Ramos (cell line): ENCODE measurements around the gene ARHGAP31.

Experiments used
- in situ Hi-C: fragments of 300-500 bp; cut with MboI; formaldehyde crosslinking; loops from one replicate; pipeline ENCODE4 v1.14.3; 2022; ENCODE audit warnings: low sequenced_read_pairs; ENCODE audit not compliant: unreplicated experiment

The ARHGAP31 gene

GRCh38 chr3:119375106-119375505 lies 80.9 kb downstream of the ARHGAP31 start:
- in situ Hi-C loops: no loop called here

GRCh38 chr3:119375510-119375909 lies 81.3 kb downstream of the ARHGAP31 start:
- in situ Hi-C loops: no loop called here

GRCh38 chr3:119376758-119377157 lies 82.6 kb downstream of the ARHGAP31 start:
- in situ Hi-C loops: no loop called here

- in situ Hi-C loops: no loop called here
Observed at GRCh38 chr3:119378259-119378803, 84.1 kb downstream of the ARHGAP31 start.

- in situ Hi-C loops: no loop called here
Observed at GRCh38 chr3:119380697-119381096, 86.5 kb downstream of the ARHGAP31 start.

- in situ Hi-C loops: no loop called here
Observed at GRCh38 chr3:119382134-119382533, 88.0 kb downstream of the ARHGAP31 start.

DNA sequence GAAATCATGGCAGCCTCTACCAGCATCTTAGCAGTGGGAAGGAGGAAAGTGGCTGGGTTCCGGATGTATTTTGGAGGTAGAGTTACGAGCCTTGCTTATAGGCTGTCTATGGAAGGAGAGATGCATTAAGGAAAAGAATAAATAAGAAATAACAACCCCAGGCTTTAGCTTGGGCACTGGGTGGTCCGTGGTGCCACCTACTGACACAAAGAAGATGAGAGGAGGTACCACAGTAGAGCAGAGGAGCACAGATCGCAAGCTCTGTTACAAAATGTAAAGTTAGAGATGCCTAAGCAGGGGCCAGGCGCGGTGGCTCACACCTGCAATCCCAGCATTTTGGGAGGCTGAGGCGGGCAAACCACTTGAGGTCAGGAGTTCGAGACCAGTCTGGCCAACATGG lies 94.4 kb downstream of the ARHGAP31 start:
- in situ Hi-C loops: no loop called here

DNA sequence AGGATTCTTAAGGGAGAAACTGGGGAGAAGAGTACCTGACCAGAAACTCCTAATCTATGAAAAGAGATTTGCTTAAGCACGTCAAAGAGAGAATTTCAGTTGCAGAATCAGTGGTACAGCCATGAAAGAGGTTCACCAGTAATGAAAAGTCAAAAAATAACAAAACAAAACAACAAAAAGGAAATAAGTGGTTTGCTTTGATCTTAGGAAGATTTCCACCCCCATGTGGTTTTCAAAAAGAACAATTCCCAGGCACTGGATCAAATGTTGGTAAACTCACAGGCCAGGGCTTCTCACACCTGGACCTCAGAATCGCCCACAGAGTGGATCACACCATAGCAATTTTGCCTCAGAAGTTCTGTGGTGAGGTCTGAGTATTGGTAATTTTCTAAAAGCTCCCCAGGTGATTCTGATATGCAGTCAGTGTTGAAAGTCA lies 101.8 kb downstream of the ARHGAP31 start:
- in situ Hi-C loops: no loop called here

DNA sequence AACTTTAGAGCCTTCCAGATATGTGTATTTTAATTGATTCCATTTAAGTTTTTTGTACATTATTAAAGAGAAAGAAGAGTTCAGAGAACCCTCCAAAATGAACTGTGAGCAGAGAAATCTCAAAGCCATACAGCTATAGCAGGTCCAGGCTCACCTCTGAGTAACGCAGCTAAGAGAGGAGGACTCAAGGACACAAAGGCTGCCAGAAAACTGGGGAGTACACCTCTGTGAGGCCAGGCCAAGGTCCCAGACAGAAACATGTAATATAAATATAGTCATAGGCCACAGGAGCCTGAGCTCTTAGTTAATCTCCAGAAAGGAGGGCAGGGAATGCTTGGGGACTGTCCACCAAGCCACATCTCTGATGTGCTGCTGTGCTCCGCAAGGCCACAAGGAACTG lies 102.7 kb downstream of the ARHGAP31 start:
- in situ Hi-C loops: no loop called here

DNA sequence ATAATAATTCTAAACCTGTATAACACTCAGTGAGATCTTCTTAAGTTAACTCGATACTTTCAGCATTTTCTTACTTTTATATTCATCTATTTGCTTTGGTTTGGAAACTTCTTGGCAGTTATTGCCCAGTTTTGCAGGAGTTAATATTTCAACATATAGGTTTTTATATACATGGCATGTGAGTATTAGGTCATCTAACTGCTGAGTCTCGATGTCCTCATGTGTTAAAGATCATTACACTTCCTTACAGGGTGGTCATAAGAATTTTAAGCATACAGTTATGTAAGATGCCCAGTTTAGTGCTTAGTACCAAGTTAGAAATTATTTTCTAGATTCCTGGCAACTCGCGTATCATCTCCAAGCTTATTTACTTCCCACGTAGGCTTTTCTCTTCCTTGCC lies 106.3 kb downstream of the ARHGAP31 start:
- in situ Hi-C loops: no loop called here

DNA sequence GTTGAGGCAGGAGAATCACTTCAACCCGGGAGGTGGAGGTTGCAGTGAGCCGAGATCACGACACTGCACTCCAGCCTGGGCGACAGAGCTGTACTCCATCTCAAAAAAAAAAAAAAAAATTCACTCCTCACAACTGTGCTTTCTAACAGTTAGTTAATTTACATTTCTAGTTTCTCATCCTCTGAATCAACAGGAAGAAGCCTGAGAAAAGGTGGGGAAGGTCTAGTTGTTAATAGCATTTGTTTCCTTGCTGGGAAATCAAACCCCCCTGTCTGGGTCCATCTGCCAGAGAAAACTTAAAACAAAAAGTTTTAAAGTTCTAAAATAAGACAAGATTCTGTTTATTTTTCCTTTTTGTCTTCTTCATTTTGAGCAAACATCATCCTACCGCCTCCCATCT lies 106.9 kb downstream of the ARHGAP31 start:
- in situ Hi-C loops: no loop called here

- in situ Hi-C loops: no loop called here
Observed at GRCh38 chr3:119401503-119402440, 107.6 kb downstream of the ARHGAP31 start.

DNA sequence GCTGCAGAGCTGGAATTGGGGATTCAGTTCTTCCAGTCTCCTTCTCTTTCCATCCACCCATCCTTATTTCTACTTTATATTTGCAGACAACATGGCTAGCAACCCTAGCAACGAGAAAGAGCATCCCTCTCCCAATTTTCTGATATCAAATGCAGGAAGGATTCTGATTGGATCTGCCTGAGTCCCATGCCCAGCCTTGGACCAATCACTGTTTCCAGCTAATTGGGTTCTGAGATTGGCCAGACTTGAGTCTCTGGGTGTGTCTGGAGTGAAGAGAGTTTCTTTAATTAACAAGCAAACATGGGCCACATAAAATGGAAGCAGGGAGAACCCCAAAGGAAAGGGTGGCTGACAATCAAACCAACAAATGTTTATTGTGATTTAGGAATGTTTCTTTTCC lies 108.6 kb downstream of the ARHGAP31 start:
- in situ Hi-C loops: no loop called here

- in situ Hi-C loops: no loop called here
Observed at GRCh38 chr3:119403201-119403600, 109.0 kb downstream of the ARHGAP31 start.

- in situ Hi-C loops: no loop called here
Observed at GRCh38 chr3:119405315-119405714, 111.1 kb downstream of the ARHGAP31 start.

DNA sequence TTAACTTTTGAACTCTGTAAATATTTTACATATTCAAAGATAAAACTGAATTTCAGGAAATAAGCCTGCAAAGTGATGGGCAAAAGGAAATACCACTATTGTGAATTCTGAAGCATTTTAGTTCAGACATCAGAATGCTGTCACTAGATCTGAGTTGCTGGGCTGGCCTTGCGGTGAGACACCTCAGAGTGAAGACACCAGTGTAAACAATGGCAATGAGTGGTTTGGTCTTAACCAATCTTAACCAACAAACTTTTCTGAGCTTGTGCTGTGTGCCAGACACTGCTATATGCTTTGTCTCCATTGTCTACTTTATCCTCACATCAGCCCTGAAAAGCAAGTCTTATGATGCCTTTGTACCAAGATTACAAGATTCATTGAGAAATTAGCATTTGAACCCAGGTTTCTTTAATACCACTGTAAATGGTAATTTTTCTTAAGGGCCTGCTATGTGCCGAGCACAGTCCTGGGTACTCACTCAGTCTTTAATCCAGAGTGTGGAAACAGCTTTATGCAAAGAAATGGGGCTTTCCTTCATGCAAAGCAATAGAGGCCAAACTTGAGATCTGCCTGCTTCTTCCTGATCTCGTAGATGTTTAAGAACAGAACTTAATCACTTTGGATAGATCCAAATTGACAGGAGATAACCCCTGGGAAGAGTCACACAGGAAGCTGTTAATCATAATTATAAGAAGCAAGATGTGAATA lies 114.2 kb downstream of the ARHGAP31 start:
- in situ Hi-C loops: no loop called here

DNA sequence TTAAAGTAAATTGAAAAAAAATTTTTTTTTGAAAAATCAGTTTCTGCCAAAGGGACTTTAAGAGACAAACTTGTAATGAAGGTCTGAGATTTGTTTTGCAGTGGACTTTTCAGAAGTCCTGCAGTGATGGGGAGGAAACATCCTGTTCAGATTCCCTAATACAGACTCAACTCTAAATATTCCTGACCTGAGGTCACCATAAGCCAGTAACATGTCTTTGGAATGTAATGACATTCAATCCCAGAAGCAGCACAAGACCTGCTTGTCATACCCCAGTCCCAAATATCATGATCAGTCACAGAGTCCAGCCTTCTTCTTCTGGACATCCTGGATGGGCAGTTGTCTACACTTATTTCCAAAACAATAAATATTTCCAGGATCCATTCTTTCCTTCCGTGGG lies 115.7 kb downstream of the ARHGAP31 start:
- in situ Hi-C loops: no loop called here

- in situ Hi-C loops: no loop called here
Observed at GRCh38 chr3:119413603-119414280, 119.6 kb downstream of the ARHGAP31 start.

DNA sequence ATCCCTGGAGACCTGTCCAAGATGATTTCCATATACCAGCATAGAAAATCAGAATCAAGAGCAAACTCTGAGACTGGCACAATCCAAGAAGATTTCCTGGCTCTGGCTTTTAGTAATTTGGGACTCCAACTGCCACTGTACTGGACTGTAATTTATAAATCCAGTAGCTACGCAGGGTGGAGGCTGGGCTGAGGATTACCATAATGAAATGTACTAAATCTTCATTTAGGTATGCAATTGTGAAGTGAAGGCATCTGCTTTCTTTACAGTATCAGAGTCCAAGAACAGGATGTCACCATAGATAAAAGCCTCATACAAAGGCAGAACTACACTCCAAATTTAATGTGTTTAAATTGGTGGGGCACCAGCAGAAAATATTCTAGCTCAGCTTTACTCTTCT lies 122.7 kb downstream of the ARHGAP31 start:
- in situ Hi-C loops: no loop called here

- in situ Hi-C loops: no loop called here
Observed at GRCh38 chr3:119417771-119418512, 123.8 kb downstream of the ARHGAP31 start.
